Measurements from ENCODE around the gene NCOA3. TPM values are rescaled to one million over a fixed set of nuclear protein-coding genes. Genes with fewer than 3 reads are reported as not detected.

Gene NCOA3
- total and polyA plus RNA-seq, 10 of the 15 experiments (the other 5 are each of a cell fraction or from before 2014, with no cell fraction given), result 16.9 to 96.2 (median 73.6) TPM

- TF ChIP-seq ZBTB40 (IDR thresholded peaks at IDR 0.05; ENCODE audit: borderline replicate concordance), result no peak
- no peak for TF ChIP-seq NFXL1 (IDR thresholded peaks at IDR 0.05; ENCODE audit: borderline replicate concordance)
- TF ChIP-seq ZNF274 (IDR thresholded peaks at IDR 0.05; ENCODE audit: insufficient read depth, insufficient read length), result no peak
- no peak for TF ChIP-seq BCL11A (IDR thresholded peaks at IDR 0.05; ENCODE audit: low read depth, low read length)
- TF ChIP-seq PAX5 (IDR thresholded peaks at IDR 0.05; ENCODE audit: borderline replicate concordance, low read depth, low read length), result no peak
- TF ChIP-seq SREBF1 (IDR thresholded peaks at IDR 0.05; ENCODE audit: low read length), result no peak
- no peak for TF ChIP-seq IRF3 (IDR thresholded peaks at IDR 0.05)
- no peak for TF ChIP-seq HDAC6 (IDR thresholded peaks at IDR 0.05; ENCODE audit: unreplicated experiment)
- no peak for TF ChIP-seq CHD1 (IDR thresholded peaks at IDR 0.05; ENCODE audit: low read depth, low read length)
- TF ChIP-seq BACH1 (IDR thresholded peaks at IDR 0.05; ENCODE audit: borderline replicate concordance), result no peak
Observed at GRCh38 chr20:47642118-47642517, 140.4 kb downstream of the NCOA3 start (continued).

Measured in GM12878 (cell line).